Measurements from ENCODE around the gene DEXI. TPM values are rescaled to one million over a fixed set of nuclear protein-coding genes. Genes with fewer than 3 reads are reported as not detected.

Gene DEXI
- total RNA-seq, 4 donors from 2014 or later = 74.4 to 96.3 (median 85.5) TPM

GRCh38 chr16:10957771-10958482, 15.7 kb upstream of the DEXI start:
- Histone ChIP-seq H3K36me3 (peaks cover 0 to 27% (median 0%) of the 10 kb centered on the region in 3 donors), H3K9me3 (no peaks in the 10 kb centered on the region), H3K4me3 (no peak overlapping the region), H3K4me1 (peaks cover 0 to 21% (median 4%) of the 10 kb centered on the region in 4 donors), H3K27ac (no peak overlapping the region), H3K27me3 (no peaks in the 10 kb centered on the region)
- WGBS, 2 donors = 79 to 84% methylated on average over 6 of the region's 6 CpGs
- no peak for TF ChIP-seq POLR2A (IDR thresholded peaks at IDR 0.05)
- TF ChIP-seq EP300 (IDR thresholded peaks at IDR 0.05) = no peak
- TF ChIP-seq, protein P1, sequence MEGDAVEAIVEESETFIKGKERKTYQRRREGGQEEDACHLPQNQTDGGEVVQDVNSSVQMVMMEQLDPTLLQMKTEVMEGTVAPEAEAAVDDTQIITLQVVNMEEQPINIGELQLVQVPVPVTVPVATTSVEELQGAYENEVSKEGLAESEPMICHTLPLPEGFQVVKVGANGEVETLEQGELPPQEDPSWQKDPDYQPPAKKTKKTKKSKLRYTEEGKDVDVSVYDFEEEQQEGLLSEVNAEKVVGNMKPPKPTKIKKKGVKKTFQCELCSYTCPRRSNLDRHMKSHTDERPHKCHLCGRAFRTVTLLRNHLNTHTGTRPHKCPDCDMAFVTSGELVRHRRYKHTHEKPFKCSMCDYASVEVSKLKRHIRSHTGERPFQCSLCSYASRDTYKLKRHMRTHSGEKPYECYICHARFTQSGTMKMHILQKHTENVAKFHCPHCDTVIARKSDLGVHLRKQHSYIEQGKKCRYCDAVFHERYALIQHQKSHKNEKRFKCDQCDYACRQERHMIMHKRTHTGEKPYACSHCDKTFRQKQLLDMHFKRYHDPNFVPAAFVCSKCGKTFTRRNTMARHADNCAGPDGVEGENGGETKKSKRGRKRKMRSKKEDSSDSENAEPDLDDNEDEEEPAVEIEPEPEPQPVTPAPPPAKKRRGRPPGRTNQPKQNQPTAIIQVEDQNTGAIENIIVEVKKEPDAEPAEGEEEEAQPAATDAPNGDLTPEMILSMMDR (IDR thresholded peaks at IDR 0.05) = no peak
- no peak for DNase-seq (ENCODE audit: low spot score in 2 of 2)

DNA sequence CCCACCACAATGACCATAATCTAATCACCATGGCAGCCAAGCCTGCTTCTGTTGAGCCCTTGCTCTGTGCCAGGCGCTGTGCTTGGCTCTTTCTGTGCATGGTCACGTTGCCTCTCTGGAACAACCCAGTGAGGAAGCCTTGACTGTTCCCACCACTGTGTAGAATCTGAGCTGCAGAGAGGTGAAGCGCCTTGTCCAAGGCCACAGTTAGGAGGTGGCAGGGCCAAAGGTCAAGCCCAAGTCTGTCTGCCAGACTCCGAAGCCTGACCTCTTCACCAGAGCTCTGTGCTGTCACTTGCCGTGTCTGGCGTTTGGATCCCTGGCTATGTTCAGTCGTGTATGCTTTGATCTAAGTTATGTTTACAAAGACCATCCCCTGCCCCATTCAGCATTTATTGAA, 12.6 kb upstream of the DEXI start:
- peaks cover 0 to 26% (median 6%) of the 10 kb centered on the region in 4 donors for H3K4me1 ChIP-seq
- DNase-seq (ENCODE audit: low spot score in 2 of 2) = no peak
- H3K36me3 ChIP-seq = peaks cover 0 to 14% (median 0%) of the 10 kb centered on the region in 3 donors
- no peak overlapping the region for H3K27ac ChIP-seq
- H3K9me3 ChIP-seq = no peaks in the 10 kb centered on the region
- H3K4me3 ChIP-seq = no peak overlapping the region
- H3K27me3 ChIP-seq = no peaks in the 10 kb centered on the region
- no peak for TF ChIP-seq POLR2A (IDR thresholded peaks at IDR 0.05)
- TF ChIP-seq, protein P1 (IDR thresholded peaks at IDR 0.05) = no peak
- no peak for TF ChIP-seq EP300 (IDR thresholded peaks at IDR 0.05)
- 79 to 85% methylated on average over 7 of the region's 7 CpGs for WGBS, 2 donors

DNA sequence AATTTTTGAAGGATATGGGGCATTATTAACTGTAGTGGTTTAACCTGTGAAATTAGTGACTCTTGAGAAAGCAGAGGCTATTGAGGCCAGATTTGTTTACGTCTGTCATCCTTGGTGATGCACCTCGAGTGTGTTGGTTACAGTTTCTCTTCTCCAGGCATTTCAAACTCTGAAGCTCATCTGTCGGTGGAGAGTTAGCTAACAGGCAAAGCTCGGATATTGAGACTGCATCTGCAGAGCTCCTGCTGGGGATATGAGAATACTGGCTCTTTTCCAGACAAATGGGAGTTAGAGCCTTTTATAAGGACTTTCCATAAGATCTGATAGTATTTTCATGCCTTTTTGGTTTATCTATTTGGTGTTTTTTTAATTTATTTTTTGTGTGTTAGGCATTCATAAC, 8.8 kb upstream of the DEXI start:
- Histone ChIP-seq H3K27ac (no peak overlapping the region), H3K36me3 (no peaks in the 10 kb centered on the region), H3K27me3 (no peaks in the 10 kb centered on the region), H3K4me1 (peaks cover 0 to 60% (median 12%) of the 10 kb centered on the region in 4 donors), H3K9me3 (no peaks in the 10 kb centered on the region), H3K4me3 (no peak overlapping the region)
- 50 to 51% methylated on average over 4 of the region's 4 CpGs for WGBS, 2 donors
- TF ChIP-seq POLR2A (IDR thresholded peaks at IDR 0.05) (no peak), EP300 (IDR thresholded peaks at IDR 0.05) (no peak)
- TF ChIP-seq, protein P1 (IDR thresholded peaks at IDR 0.05) = no peak
- no peak for DNase-seq (ENCODE audit: low spot score in 2 of 2)

GRCh38 chr16:10950393-10950792, 8.1 kb upstream of the DEXI start:
- Histone ChIP-seq H3K4me1 (peaks cover 0 to 66% (median 19%) of the 10 kb centered on the region in 4 donors), H3K9me3 (no peaks in the 10 kb centered on the region), H3K27ac (peak overlapping the region in 1 of 4 donors; percentile 48), H3K4me3 (no peak overlapping the region), H3K27me3 (no peaks in the 10 kb centered on the region), H3K36me3 (no peaks in the 10 kb centered on the region)
- DNase-seq (ENCODE audit: low spot score in 2 of 2) = no peak
- TF ChIP-seq, protein P1 (IDR thresholded peaks at IDR 0.05) = no peak
- TF ChIP-seq EP300 (IDR thresholded peaks at IDR 0.05) (no peak), POLR2A (IDR thresholded peaks at IDR 0.05) (no peak)
- 73 to 85% methylated on average over 5 of the region's 5 CpGs for whole genome bisulfite sequencing, 2 donors

- H3K27ac ChIP-seq = peak overlapping the region in 2 of 4 donors; percentile 23 to 48
- H3K36me3 ChIP-seq = no peaks in the 10 kb centered on the region
- peaks cover 0 to 70% (median 21%) of the 10 kb centered on the region in 4 donors for H3K4me1 ChIP-seq
- H3K4me3 ChIP-seq = no peak overlapping the region
- no peaks in the 10 kb centered on the region for H3K9me3 ChIP-seq
- DNase-seq (ENCODE audit: low spot score in 2 of 2) = no peak
- no peaks in the 10 kb centered on the region for H3K27me3 ChIP-seq
- no peak for TF ChIP-seq EP300 (IDR thresholded peaks at IDR 0.05)
- TF ChIP-seq, protein P1 (IDR thresholded peaks at IDR 0.05) = peak in 1 of 5 experiments; percentile 27
- 67 to 68% methylated on average over 7 of the region's 7 CpGs for WGBS, 2 donors
These were observed 7.2 kb upstream of the DEXI start for GRCh38 chr16:10949424-10949970.
